PC-9 (cell line): Measurements from ENCODE around the gene THADA. TPM values are rescaled to one million over a fixed set of nuclear protein-coding genes. Genes with fewer than 3 reads are reported as not detected.

Experiments used
- BruUV-seq: library from RNA; stranded (reverse); fragments of 400-500 nt; replicated peaks from 2 replicates; lab custom pipeline; 2021; lab: Mats Ljungman, UMichigan
- CTCF ChIA-PET: fragments of 300-600 bp; sonication (Branson Sonifier 250); formaldehyde crosslinking; loops from one replicate; lab custom pipeline; 2022; ENCODE audit warnings: antibody characterized with exemption; lab: Charles Lee
- POLR2A ChIA-PET: fragments of 300-600 bp; sonication (Branson Sonifier 250); formaldehyde crosslinking; loops from one replicate; lab custom pipeline; 2022; ENCODE audit warnings: antibody characterized with exemption; ENCODE audit not compliant: unreplicated experiment; lab: Charles Lee
- DNase-seq, 2 experiments: peaks; one replicate each; pipeline versions ENCODE4 v3.0.0 to v3.0.0-alpha.2; 2015 to 2022; ENCODE audit warnings: mixed read lengths in 1 of 2
- H2AFZ ChIP-seq: fragments of 200-600 bp; sonication (generic); 2 replicates; pipeline ENCODE4 v1.8.1; 2017; ENCODE audit warnings: antibody characterized with exemption
- H3F3A ChIP-seq: fragments of 200-600 bp; sonication (generic); 2 replicates; pipeline ENCODE4 v1.8.1; 2017; ENCODE audit warnings: antibody characterized with exemption, mild to moderate bottlenecking, low read depth; ENCODE audit not compliant: insufficient read depth
- H3K27ac ChIP-seq: fragments of 200-600 bp; sonication (generic); 2 replicates; pipeline ENCODE4 v1.6.1; 2016; ENCODE audit warnings: mixed run types
- H3K27me3 ChIP-seq: fragments of 200-600 bp; sonication (generic); 2 replicates; pipeline ENCODE4 v1.6.1; 2016; ENCODE audit warnings: low read depth, mixed run types; ENCODE audit not compliant: insufficient read depth
- H3K36me3 ChIP-seq: fragments of 200-600 bp; sonication (generic); 2 replicates; pipeline ENCODE4 v1.6.1; 2016; ENCODE audit warnings: low read depth, mixed run types
- H3K4me1 ChIP-seq: fragments of 200-600 bp; sonication (generic); replicated peaks from 2 replicates; pipeline ENCODE4 v1.6.1; 2016; ENCODE audit warnings: mixed run types; ENCODE audit not compliant: insufficient read depth
- H3K4me2 ChIP-seq: fragments of 200-600 bp; sonication (generic); 2 replicates; pipeline ENCODE4 v1.6.1; 2017; ENCODE audit warnings: mixed run types
- H3K4me3 ChIP-seq: fragments of 200-600 bp; sonication (generic); 2 replicates; pipeline ENCODE4 v1.6.1; 2016; ENCODE audit warnings: mixed run types
- H3K79me2 ChIP-seq: fragments of 200-600 bp; sonication (generic); 2 replicates; pipeline ENCODE4 v1.6.1; 2017; ENCODE audit warnings: low read depth, mixed run types
- H3K9me2 ChIP-seq: fragments of 200-600 bp; sonication (generic); 2 replicates; pipeline ENCODE4 v1.8.1; 2017; ENCODE audit warnings: mild to moderate bottlenecking; ENCODE audit not compliant: insufficient read depth
- H3K9me3 ChIP-seq: fragments of 200-600 bp; sonication (generic); 2 replicates; pipeline ENCODE4 v1.8.1; 2016; ENCODE audit warnings: low read depth; ENCODE audit not compliant: insufficient read depth
- H4K20me1 ChIP-seq: fragments of 200-600 bp; sonication (generic); 2 replicates; pipeline ENCODE4 v1.8.1; 2017; ENCODE audit not compliant: insufficient read depth
- CTCF ChIP-seq: fragments of 200-600 bp; sonication (generic); conservative IDR thresholded peaks from 2 replicates; pipeline ENCODE4 v1.6.1; 2017; ENCODE audit warnings: mixed run types, antibody characterized with exemption, mild to moderate bottlenecking, moderate library complexity
- EZH2 ChIP-seq: fragments of 200-600 bp; sonication (generic); IDR thresholded peaks from 2 replicates; pipeline ENCODE4 v1.8.0; 2017; ENCODE audit warnings: antibody characterized with exemption, low read depth
- intact Hi-C: fragments of 100-400 bp; cut with micrococcal nuclease; formaldehyde crosslinking; loops from one replicate; pipeline ENCODE4 v1.10.0; 2022; ENCODE audit not compliant: unreplicated experiment
- total RNA-seq: library from RNA; stranded (reverse); gene quantifications from 2 replicates; pipeline ENCODE4 v1.2.3, GENCODE V29; 2021

THADA gene
- total RNA-seq, 1 experiment from 2014 or later = 28.1 TPM

GRCh38 chr2:43441195-43441594 is 154.6 kb downstream of the THADA start:
- Histone ChIP-seq H3K27me3 (no peaks in the 10 kb centered on the region), H3K9me3 (peaks cover 2% of the 10 kb centered on the region; the same call in 1 of the 2 replicates), H3K9me2 (no peaks in the 10 kb centered on the region), H4K20me1 (no peaks in the 10 kb centered on the region), H3K36me3 (peaks cover 5% of the 10 kb centered on the region; the same call in 1 of the 2 replicates), H3K79me2 (no peaks in the 10 kb centered on the region), H3K4me1 (peaks cover 40% of the 10 kb centered on the region), H3F3A (peaks cover 14% of the 10 kb centered on the region; the same call in 1 of the 2 replicates), H2AFZ (no peak overlapping the region), H3K4me3 (no peak overlapping the region), H3K27ac (no peak overlapping the region), H3K4me2 (no peak overlapping the region)
- no TSS peak for BruUV-seq
- CTCF ChIA-PET = no interaction called here
- intact Hi-C loops = no loop called here
- no peak for DNase-seq
- POLR2A ChIA-PET = no interaction called here
- TF ChIP-seq CTCF = no peak
- no peak for TF ChIP-seq EZH2

- no peaks in the 10 kb centered on the region for H3K27me3 ChIP-seq
- TF ChIP-seq EZH2 (no peak), CTCF (no peak)
- no TSS peak for BruUV-seq
- H3K9me2 ChIP-seq = no peaks in the 10 kb centered on the region
- no peaks in the 10 kb centered on the region; the same call in 1 of the 2 replicates for H3K9me3 ChIP-seq
- H2AFZ ChIP-seq = no peak overlapping the region
- peaks cover 33% of the 10 kb centered on the region for H3K4me1 ChIP-seq
- 0 out of 2 replicates have a peak overlapping the region, but pooled peaks have one; percentile 4 for H3K4me3 ChIP-seq
- peak in 1 of 2 experiments; percentile 78 for DNase-seq
- H3K4me2 ChIP-seq = peak overlapping the region; percentile 5
- H3K79me2 ChIP-seq = no peaks in the 10 kb centered on the region
- intact Hi-C loops = no loop called here
- H3F3A ChIP-seq = peaks cover 14% of the 10 kb centered on the region; the same call in 1 of the 2 replicates
- peak overlapping the region; percentile 64 for H3K27ac ChIP-seq
- H3K36me3 ChIP-seq = 0 out of 2 replicates have a peak, but pooled peaks cover 5% of the 10 kb centered on the region
- CTCF ChIA-PET = no interaction called here
- POLR2A ChIA-PET = no interaction called here
- H4K20me1 ChIP-seq = no peaks in the 10 kb centered on the region
Observed at GRCh38 chr2:43438858-43439655, 156.8 kb downstream of the THADA start.

DNA sequence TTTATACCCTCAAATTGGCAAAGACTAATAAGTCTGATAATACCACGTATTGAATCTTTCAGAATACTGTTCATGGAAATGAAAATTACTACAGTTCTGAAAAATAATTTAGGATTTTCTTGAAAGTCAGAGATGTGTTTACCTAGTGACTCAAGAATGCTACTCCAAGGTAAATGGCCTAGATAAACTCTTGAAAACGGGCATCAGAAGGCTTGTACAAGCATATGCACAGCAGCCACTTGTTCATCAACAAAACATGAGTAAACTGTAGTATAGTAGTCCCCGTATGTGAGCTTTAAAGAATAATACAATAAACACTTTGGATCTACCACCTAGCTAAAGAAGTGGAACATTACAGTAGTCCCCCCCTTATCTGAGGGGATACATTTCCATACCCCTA is 157.5 kb downstream of the THADA start:
- H3K36me3 ChIP-seq = 0 out of 2 replicates have a peak, but pooled peaks cover 5% of the 10 kb centered on the region
- peak in 1 of 2 experiments; percentile 75 for DNase-seq
- no peak for TF ChIP-seq EZH2
- no peak for TF ChIP-seq CTCF
- peaks cover 14% of the 10 kb centered on the region; the same call in 1 of the 2 replicates for H3F3A ChIP-seq
- no peaks in the 10 kb centered on the region for H3K27me3 ChIP-seq
- H3K4me1 ChIP-seq = peaks cover 25% of the 10 kb centered on the region
- BruUV-seq = no TSS peak
- no peaks in the 10 kb centered on the region for H3K79me2 ChIP-seq
- H4K20me1 ChIP-seq = no peaks in the 10 kb centered on the region
- H3K4me3 ChIP-seq = no peak overlapping the region
- intact Hi-C loops = no loop called here
- no peaks in the 10 kb centered on the region; the same call in 1 of the 2 replicates for H3K9me3 ChIP-seq
- H3K9me2 ChIP-seq = no peaks in the 10 kb centered on the region
- ChIA-PET CTCF (interaction anchor here (0.5 kb wide), 1 partner anchor 18 kb away, joined by 3 read pairs; no protein-coding TSS in a partner anchor), POLR2A (interaction anchor here (0.6 kb wide), 1 partner anchor 30 kb away, joined by 3 read pairs; no protein-coding TSS in a partner anchor)
- no peak overlapping the region for H2AFZ ChIP-seq
- peak overlapping the region; percentile 5 for H3K4me2 ChIP-seq
- H3K27ac ChIP-seq = peak overlapping the region; percentile 64
